Large intestine (tissue), 12 donors: ENCODE results near the gene KIF26A. TPM values are rescaled to one million over a fixed set of nuclear protein-coding genes. Genes with fewer than 3 reads are reported as not detected.

ENCODE experiments used
- DNase-seq, 2 donors: peaks; one replicate each; pipeline versions ENCODE4 v3.0.0 to v3.0.0-alpha.2; 2013
- H3K27ac ChIP-seq: one replicate; pipeline ENCODE4 v1.5.1; 2013; ENCODE audit warnings: low read length
- H3K27me3 ChIP-seq: 2 replicates; pipeline ENCODE4 v1.6.1; 2013; ENCODE audit warnings: low read length; ENCODE audit not compliant: control insufficient read depth, insufficient read depth
- H3K36me3 ChIP-seq: 2 replicates; pipeline ENCODE4 v1.6.1; 2013; ENCODE audit warnings: low read length; ENCODE audit not compliant: control insufficient read depth, insufficient read depth
- H3K4me1 ChIP-seq: one replicate; pipeline ENCODE4 v1.6.1; 2013; ENCODE audit warnings: low read length; ENCODE audit not compliant: control insufficient read depth, insufficient read depth
- H3K4me3 ChIP-seq: one replicate; pipeline ENCODE4 v1.5.1; 2013; ENCODE audit warnings: low read length
- H3K9me3 ChIP-seq: one replicate; pipeline ENCODE4 v1.6.1; 2013; ENCODE audit warnings: mild to moderate bottlenecking, low read depth, low read length, moderate library complexity; ENCODE audit not compliant: control insufficient read depth
- WGBS: methylation state at CpG from one replicate; pipeline ENCODE4 v1.1.5; 2013; ENCODE audit warnings: low lambda C conversion rate; ENCODE audit not compliant: insufficient coverage; 5-methylcytosine and 5-hydroxymethylcytosine counted together
- long read RNA-seq, 11 donors: transcript quantifications; one replicate each; lab custom pipeline, GENCODE V29; 2026
- polyA plus RNA-seq: library from polyadenylated mRNA; unstranded; fragments of 120-200 nt; gene quantifications from one replicate; pipeline ENCODE4 v1.2.1, GENCODE V29; 2013

KIF26A gene
- polyA plus RNA-seq = 8.8 TPM
- long read RNA-seq, donor 1 = 0 reads
- long read RNA-seq, donor 2, full-length matches to known transcripts = 1 of 1 reads
- long read RNA-seq, donor 2, partial matches to known transcripts = 0 of 1 reads
- long read RNA-seq, donor 2, other reads (novel, unspliced or antisense) = 0 of 1 reads
- long read RNA-seq, donor 3 = 0 reads
- long read RNA-seq, donor 4 = 0 reads
- long read RNA-seq, donor 5 = 0 reads
- long read RNA-seq, donor 6, full-length matches to known transcripts = 1 of 1 reads
- long read RNA-seq, donor 6, partial matches to known transcripts = 0 of 1 reads
- long read RNA-seq, donor 6, other reads (novel, unspliced or antisense) = 0 of 1 reads
- long read RNA-seq, donor 7, partial matches to known transcripts = 12 of 12 reads
- long read RNA-seq, donor 7, other reads (novel, unspliced or antisense) = 0 of 12 reads
- long read RNA-seq, donor 8, partial matches to known transcripts = 5 of 5 reads
- long read RNA-seq, donor 8, other reads (novel, unspliced or antisense) = 0 of 5 reads
- long read RNA-seq, donor 9 = 0 reads
- long read RNA-seq, donor 10, full-length matches to known transcripts = 1 of 1 reads
- long read RNA-seq, donor 10, partial matches to known transcripts = 0 of 1 reads
- long read RNA-seq, donor 10, other reads (novel, unspliced or antisense) = 0 of 1 reads
- long read RNA-seq, donor 11 = 0 reads

DNA sequence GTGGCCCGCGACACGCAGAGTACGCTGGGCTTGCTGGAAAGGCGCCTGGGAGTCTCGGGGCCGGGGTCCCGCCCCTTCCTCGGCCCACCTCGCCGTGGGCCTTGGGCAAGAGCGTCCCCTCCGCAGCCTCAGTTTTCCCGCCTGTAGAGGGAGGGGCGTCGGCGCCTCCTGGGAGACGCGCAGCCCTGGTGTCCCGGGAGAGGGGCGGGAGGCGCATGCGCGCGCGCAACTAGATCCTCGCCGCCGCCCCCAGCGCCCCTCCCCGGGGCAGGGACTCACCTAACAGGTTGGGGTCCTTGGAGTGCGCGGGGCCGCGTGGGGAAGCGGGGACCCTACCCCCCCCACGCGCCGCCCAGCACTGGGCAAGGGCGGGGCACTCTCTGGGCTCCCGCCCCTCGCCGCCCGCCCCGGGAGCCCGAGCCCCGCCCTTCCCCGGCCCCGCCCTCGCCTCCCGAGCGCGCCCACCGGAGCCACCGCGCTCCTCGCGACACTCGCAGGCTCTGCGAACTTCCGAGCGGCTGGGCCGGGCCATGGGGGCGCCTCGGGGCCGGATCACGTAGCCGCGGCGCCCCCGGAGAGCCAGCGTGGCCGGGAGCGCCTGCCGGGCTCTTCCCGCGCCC, at the start of gene KIF26A:
Gene KIF26A, plus strand, starts transcription at position 490 of the 620 bp plus-strand sequence. CDS start 136 bp downstream, outside the sequence.
- Histone ChIP-seq H3K9me3 (peaks cover 12% of the 10 kb centered on the region), H3K27ac (no peak within 1 kb of the TSS), H3K4me1 (peaks cover 11% of the 10 kb centered on the region), H3K36me3 (no peaks in the 10 kb centered on the region), H3K4me3 (peak within 1 kb of the TSS; percentile 30), H3K27me3 (peaks cover 63% of the 10 kb centered on the region)
- DNase-seq = peak in 1 of 2 donors; percentile 55
- no CpG with 5 or more reads among the region's 77 CpGs for WGBS

DNA sequence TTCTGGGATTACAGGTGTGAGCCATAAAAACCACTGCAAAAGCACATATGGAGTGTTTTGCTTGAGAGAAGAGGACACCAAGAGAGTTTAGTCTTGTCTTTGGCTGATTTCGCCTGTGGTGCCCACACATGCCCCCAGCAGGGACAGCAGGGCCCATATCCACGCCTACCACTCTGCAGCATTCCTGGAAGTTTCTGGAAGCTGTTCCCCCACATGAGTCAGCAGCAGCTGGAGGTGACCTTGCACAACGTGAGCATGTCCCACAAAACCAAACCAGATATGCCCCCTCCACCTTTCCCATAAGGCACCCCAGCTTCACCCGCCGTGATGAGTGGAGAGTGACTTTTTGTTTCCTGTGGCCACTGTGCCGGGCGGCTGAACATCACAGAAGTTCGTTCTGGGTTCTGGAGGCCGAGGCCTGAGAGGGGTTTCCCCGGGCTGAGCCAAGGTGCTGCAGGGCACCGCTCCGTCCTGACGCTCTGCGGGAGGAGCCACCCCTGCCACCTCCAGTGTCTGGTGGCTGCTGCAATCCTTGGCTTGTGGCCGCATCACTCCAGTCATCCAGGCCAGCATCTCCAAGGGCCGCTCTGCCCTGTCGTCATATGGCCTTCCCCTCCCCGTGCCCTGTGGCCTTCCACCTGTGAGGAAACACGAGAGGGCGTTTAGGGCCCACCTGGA, 48.2 kb upstream of the KIF26A start:
- Histone ChIP-seq H3K4me1 (peaks cover 17% of the 10 kb centered on the region), H3K4me3 (no peak overlapping the region), H3K27me3 (peaks cover 9% of the 10 kb centered on the region), H3K27ac (no peak overlapping the region), H3K36me3 (no peaks in the 10 kb centered on the region), H3K9me3 (peaks cover 2% of the 10 kb centered on the region)
- no peak for DNase-seq
- WGBS = no CpG with 5 or more reads among the region's 20 CpGs

DNA sequence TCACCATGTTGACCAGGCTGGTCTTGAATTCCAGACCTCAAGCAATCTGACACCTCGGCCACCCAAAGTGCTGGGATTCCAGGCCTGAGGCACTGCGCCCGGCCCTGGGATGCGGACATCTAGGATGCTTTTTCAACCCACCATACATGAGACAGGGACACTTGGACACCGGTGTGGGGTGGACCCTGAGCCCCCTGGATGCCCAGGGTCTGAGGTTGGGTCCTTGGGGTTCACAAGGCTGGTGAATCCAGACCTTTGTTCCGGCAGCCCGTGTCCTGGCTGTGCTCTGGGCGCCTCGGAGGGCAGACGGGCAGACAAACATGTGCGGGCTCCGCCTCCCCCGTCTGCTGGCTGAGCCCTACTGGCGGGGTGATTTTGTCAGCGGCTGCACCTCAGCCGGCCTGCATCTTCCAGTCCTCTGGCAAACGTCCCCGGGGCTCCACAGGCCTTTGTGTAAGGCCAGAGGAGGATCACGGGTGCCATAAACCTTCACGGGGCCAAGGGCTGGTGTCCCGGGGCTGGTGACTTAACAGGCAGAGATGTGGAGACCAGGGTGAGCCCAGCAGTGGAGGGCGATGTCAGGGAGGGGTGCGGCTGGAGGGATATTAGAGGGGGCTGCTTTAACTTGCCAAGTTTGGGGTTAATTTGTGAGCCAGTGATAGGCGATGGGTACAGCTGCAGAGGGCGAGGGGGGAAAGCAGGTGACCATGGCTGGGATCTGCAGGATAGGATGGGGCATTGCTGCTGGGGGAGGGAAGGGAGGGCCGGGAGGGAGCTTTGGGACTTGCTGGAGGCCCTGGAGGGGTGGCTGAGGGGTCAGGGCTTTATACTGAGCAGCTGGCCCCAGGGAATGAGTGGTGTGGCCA, 47.1 kb upstream of the KIF26A start:
- DNase-seq = no peak
- H3K9me3 ChIP-seq = peaks cover 2% of the 10 kb centered on the region
- H3K4me3 ChIP-seq = no peak overlapping the region
- no peaks in the 10 kb centered on the region for H3K36me3 ChIP-seq
- no peak overlapping the region for H3K27ac ChIP-seq
- peaks cover 3% of the 10 kb centered on the region for H3K27me3 ChIP-seq
- WGBS = no CpG with 5 or more reads among the region's 26 CpGs
- peaks cover 17% of the 10 kb centered on the region for H3K4me1 ChIP-seq

DNA sequence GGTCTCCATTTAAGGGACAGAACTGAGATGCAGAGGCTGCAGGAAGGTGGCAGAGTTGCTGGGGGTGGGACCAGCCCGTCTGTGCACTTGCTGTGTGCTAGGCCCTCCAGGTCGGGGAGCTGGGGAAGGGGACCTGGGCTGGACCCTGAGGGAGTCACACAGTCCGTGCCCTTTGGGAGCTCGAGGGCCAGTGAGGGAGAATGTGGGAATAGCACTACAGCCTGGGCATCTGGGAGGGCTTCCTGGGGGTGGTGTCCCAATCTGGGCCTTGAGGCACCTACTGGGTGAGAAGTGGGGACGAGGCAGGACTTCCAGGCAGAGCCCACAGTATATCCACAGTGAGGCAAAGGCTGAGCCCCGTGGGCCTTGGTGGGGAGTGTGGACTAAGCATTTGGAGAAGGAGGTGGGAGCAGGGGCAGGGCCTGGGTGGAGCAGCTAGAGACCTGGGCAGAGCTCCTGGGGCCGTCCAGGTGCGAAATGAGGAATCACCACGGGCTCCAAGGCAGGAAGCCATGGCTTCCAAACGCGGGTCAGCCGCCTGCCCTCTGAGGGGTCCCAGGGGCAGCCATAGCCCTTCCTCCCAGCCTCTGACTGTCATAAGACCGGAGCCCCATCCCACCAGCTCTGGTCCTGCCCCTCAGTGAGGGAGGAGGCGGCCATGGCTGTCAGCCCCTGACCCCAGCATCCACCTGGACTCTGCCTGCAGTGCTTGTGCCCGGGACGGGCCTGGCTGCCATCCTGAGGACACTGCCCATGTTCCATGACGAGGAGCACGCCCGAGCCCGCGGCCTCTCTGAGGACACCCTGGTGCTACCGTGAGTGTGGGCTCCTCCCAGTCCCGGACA, 46.2 kb upstream of the KIF26A start:
- H3K36me3 ChIP-seq = no peaks in the 10 kb centered on the region
- peaks cover 13% of the 10 kb centered on the region for H3K4me1 ChIP-seq
- H3K27me3 ChIP-seq = no peaks in the 10 kb centered on the region
- H3K27ac ChIP-seq = no peak overlapping the region
- DNase-seq = no peak
- no CpG with 5 or more reads among the region's 23 CpGs for WGBS
- H3K9me3 ChIP-seq = peaks cover 2% of the 10 kb centered on the region
- no peak overlapping the region for H3K4me3 ChIP-seq

DNA sequence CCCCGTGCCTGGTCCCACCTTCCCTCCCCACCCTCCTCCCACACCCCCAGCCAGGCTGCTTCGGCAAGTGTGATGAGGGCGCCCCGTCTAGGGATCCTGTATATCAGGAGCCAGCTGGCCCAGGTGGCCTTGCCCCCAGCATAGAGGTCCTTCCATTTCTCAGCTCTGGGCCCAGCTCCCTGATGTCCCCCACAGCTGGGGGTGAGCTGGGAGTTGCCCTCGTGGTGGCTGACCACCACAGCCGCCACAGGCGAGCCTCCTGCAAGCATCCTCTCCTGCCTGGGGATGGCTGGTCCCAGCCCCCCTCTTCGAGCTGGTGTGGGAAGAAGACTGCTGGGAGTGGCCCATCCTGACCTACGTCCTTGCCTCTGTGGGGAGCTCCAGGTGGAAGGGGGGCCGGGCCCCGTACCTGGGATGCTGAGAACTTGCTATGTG, 45.4 kb upstream of the KIF26A start:
- no peaks in the 10 kb centered on the region for H3K36me3 ChIP-seq
- DNase-seq = no peak
- H3K27ac ChIP-seq = no peak overlapping the region
- H3K4me1 ChIP-seq = peaks cover 5% of the 10 kb centered on the region
- peaks cover 2% of the 10 kb centered on the region for H3K9me3 ChIP-seq
- H3K27me3 ChIP-seq = no peaks in the 10 kb centered on the region
- no peak overlapping the region for H3K4me3 ChIP-seq
- WGBS = no CpG with 5 or more reads among the region's 11 CpGs

DNA sequence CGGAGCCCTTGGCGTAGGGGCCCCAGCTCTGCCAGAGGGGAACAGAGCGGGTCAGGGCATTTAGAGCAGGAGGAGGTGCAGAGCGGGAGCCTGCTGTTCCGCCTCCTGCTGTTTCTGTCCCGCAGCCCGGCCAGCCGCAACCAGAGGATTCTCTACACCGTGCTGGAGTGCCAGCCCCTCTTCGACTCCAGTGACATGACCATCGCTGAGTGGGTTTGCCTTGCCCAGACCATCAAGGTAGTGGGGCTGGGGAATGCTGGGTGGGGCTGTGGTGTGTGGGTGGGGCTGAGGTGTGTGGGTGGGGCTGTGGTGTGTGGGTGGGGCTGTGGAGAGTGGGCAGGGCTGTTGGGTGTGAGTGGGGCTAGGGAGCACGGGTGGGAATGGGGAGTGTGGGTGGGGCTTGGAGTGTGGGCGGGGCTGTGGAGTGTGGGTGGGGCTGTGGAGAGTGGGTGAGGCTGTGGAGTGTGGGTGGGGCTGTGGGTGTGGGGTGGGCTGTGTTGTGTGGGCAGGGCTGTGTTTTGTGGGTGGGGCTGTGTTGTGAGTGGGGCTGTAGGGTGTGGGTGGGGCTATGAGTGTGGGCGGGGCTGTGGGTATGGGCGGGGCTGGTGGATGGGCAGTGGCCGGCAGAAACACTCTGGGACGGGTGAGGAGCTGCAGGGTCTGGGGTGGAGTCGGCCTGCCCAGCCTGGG, 44.9 kb upstream of the KIF26A start:
- Histone ChIP-seq H3K9me3 (peaks cover 2% of the 10 kb centered on the region), H3K36me3 (no peaks in the 10 kb centered on the region), H3K4me3 (no peak overlapping the region), H3K4me1 (peaks cover 2% of the 10 kb centered on the region), H3K27ac (no peak overlapping the region), H3K27me3 (no peaks in the 10 kb centered on the region)
- no peak for DNase-seq
- whole genome bisulfite sequencing = no CpG with 5 or more reads among the region's 18 CpGs

DNA sequence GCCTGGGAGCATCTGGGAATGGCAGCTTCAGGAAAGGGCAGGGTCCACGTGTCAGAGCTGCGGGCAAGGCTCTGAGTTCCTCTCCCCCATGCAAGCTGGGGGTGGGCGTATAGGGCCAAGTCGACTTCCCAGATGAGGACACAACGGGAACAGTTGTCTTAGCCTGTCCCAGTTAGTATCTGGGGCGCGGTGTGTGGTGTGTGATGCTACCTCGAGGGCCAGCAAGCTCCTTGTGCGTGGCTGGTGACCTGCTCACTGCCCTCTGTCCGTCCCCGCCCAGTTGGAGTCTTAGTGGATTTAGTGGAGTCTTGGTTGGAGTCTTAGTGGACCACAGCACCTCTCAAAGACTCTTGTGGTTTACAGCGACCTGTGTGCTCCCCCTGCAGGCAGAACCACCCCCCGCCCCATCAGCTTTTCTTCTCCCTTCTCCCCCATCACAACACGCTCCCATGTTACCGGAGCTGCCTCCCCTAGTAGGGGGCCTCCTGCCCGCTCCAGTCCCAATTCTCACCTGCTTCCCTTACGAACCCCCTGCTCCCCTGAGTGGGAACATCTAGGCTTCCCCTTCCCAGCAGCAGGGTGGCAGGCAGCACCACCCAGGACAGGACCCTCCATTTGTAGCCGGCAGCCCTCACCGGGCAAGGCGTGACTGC, 44.2 kb upstream of the KIF26A start:
- Histone ChIP-seq H3K27ac (no peak overlapping the region), H3K4me1 (peaks cover 2% of the 10 kb centered on the region), H3K27me3 (no peaks in the 10 kb centered on the region), H3K4me3 (no peak overlapping the region), H3K36me3 (no peaks in the 10 kb centered on the region), H3K9me3 (peaks cover 2% of the 10 kb centered on the region)
- peak in 1 of 2 donors; percentile 21 for DNase-seq
- no CpG with 5 or more reads among the region's 20 CpGs for WGBS

DNA sequence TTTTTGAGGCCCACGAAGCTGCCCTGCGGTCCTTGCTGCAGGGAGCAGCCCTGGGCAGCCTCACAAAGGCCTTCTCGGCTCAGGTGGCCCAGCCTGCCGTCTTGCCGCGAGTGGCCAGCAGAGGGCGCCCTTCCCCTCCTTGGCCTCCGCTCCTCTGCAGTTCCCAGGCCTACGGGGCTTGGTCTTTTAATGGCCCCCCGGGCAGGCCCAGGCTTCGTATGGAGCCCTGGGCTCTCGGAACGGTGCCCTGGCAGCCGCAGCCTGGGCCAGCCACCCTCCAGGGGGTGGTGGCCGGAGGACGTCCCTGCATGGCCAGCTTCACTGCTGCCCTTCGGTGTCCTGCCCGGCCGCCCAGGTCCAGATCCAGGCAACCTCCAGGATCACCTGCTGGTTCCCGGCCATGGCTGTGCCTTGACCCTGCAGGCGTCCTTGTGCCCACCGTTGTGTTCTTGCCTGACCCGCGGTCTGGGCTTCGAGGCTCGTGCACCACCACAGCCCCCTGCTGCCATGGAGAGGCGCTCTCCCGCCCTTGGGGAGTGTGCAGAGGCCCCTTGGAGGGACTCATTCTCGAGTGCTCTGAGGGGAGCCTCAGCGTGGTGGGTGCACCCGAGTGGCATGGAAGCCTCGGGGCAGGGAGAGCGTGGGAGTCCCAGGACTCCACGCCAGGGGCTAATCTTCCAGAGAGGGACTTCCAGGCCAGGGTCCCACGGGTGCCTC, 43.5 kb upstream of the KIF26A start:
- H3K27me3 ChIP-seq = no peaks in the 10 kb centered on the region
- H3K4me1 ChIP-seq = peaks cover 2% of the 10 kb centered on the region
- no CpG with 5 or more reads among the region's 35 CpGs for WGBS
- no peak overlapping the region for H3K4me3 ChIP-seq
- no peaks in the 10 kb centered on the region for H3K36me3 ChIP-seq
- no peak overlapping the region for H3K27ac ChIP-seq
- peak; percentile 48 to 50 for DNase-seq
- H3K9me3 ChIP-seq = peaks cover 2% of the 10 kb centered on the region
